ENCODE measurements around the gene PGM5.

DNA sequence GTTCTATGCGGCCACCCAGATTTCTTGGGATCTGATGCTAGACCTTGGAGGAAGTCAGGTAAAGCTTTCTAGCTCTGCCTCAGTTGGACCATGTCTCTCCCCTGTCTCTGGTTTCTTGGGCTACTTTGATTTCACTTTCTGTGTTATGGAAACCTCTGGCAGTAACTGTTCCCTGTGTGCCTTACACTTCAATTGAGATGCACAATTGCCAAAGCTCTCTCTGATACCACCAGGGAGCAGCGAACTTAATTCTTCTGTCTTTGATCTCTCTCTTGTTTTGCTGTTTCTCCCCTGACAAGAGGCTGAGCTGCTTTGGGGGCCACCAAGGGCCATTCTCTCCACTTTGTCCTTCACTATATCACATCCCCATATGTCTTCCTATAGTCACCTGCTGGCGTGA, 61.4 kb downstream of the PGM5 start:
- TF ChIP-seq, protein P1, sequence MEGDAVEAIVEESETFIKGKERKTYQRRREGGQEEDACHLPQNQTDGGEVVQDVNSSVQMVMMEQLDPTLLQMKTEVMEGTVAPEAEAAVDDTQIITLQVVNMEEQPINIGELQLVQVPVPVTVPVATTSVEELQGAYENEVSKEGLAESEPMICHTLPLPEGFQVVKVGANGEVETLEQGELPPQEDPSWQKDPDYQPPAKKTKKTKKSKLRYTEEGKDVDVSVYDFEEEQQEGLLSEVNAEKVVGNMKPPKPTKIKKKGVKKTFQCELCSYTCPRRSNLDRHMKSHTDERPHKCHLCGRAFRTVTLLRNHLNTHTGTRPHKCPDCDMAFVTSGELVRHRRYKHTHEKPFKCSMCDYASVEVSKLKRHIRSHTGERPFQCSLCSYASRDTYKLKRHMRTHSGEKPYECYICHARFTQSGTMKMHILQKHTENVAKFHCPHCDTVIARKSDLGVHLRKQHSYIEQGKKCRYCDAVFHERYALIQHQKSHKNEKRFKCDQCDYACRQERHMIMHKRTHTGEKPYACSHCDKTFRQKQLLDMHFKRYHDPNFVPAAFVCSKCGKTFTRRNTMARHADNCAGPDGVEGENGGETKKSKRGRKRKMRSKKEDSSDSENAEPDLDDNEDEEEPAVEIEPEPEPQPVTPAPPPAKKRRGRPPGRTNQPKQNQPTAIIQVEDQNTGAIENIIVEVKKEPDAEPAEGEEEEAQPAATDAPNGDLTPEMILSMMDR (IDR thresholded peaks at IDR 0.05), result no peak
- TF ChIP-seq POLR2AphosphoS5 (IDR thresholded peaks at IDR 0.05), result peak in 1 of 2 donors; percentile 23
- no peak for TF ChIP-seq POLR2A (IDR thresholded peaks at IDR 0.05; ENCODE audit: low read depth)
